ENCODE data around the gene LRMDA.

DNA sequence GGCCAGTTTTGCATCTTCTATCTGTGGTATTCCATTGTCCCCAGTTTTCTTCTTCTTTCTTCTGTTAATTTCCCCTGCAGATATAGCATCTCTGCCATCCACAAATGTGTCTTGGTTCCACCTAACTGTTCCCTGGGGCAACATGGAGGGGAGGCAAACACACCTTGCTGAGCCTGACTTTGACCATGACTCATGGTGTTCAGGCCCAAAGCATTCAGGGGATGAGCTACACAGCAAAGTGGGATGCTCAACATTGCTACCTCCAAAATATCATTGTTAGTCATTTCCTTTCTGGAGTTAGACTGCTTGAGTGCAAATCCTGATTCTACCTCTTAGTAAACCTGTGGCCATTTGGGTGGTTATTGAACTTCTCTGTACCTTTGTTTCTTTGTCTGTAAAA lies 542.7 kb downstream of the LRMDA start:
- TF ChIP-seq POLR2AphosphoS5 (IDR thresholded peaks at IDR 0.05) (no peak), POLR2A (IDR thresholded peaks at IDR 0.05) (no peak)
- TF ChIP-seq, protein P1, sequence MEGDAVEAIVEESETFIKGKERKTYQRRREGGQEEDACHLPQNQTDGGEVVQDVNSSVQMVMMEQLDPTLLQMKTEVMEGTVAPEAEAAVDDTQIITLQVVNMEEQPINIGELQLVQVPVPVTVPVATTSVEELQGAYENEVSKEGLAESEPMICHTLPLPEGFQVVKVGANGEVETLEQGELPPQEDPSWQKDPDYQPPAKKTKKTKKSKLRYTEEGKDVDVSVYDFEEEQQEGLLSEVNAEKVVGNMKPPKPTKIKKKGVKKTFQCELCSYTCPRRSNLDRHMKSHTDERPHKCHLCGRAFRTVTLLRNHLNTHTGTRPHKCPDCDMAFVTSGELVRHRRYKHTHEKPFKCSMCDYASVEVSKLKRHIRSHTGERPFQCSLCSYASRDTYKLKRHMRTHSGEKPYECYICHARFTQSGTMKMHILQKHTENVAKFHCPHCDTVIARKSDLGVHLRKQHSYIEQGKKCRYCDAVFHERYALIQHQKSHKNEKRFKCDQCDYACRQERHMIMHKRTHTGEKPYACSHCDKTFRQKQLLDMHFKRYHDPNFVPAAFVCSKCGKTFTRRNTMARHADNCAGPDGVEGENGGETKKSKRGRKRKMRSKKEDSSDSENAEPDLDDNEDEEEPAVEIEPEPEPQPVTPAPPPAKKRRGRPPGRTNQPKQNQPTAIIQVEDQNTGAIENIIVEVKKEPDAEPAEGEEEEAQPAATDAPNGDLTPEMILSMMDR (IDR thresholded peaks at IDR 0.05) = no peak

All from sigmoid colon (tissue), 4 donors.